K562 (cell line): ENCODE data around the gene RANBP3. TPM values are rescaled to one million over a fixed set of nuclear protein-coding genes. Genes with fewer than 3 reads are reported as not detected.
A peak's percentile ranks its signal among the peaks of the same experiment; 100 is the strongest.

Source experiments
- ARID1B ChIP-seq: fragments of 450-650 bp; IDR thresholded peaks from 2 replicates; pipeline ENCODE4 v1.6.1; 2016; ENCODE audit warnings: antibody characterized with exemption, mild to moderate bottlenecking, inconsistent platforms
- CBFA2T3 ChIP-seq: fragments of 450-650 bp; IDR thresholded peaks from 2 replicates; pipeline ENCODE4 v1.6.1; 2017
- EWSR1 ChIP-seq: fragments of 450-650 bp; IDR thresholded peaks from 2 replicates; pipeline ENCODE4 v1.6.1; 2018; ENCODE audit warnings: borderline replicate concordance, mild to moderate bottlenecking, low read depth, moderate library complexity; ENCODE audit not compliant: partially characterized antibody
- HMGN3 ChIP-seq: IDR thresholded peaks from 2 replicates; pipeline ENCODE4 v1.6.1; 2011; ENCODE audit warnings: borderline replicate concordance, low read depth, mild to moderate bottlenecking, mixed read lengths, low read length; ENCODE audit not compliant: insufficient read length; ENCODE audit errors: extremely low read depth
- IFI16 ChIP-seq: fragments of 250-450 bp; sonication (Bioruptor Pico); IDR thresholded peaks from 2 replicates; pipeline ENCODE4 v2.1.2; 2022; ENCODE audit warnings: mild to moderate bottlenecking, inconsistent platforms
- KDM5B ChIP-seq: fragments of 200-600 bp; sonication (generic); IDR thresholded peaks from 2 replicates; pipeline ENCODE4 v1.6.1; 2012; ENCODE audit warnings: low read depth, mild to moderate bottlenecking, moderate library complexity, low read length, control low read depth, inconsistent platforms; ENCODE audit not compliant: insufficient replicate concordance
- MAX ChIP-seq: sonication (generic); formaldehyde crosslinking; IDR thresholded peaks from 2 replicates; pipeline ENCODE4 v1.9.0; 2022; ENCODE audit warnings: mild to moderate bottlenecking, missing genetic modification reagents
- MEF2D ChIP-seq: conservative IDR thresholded peaks from 2 replicates; pipeline ENCODE4 v1.6.1; 2016; ENCODE audit warnings: low read depth, missing genetic modification characterization, missing compliant biosample characterization
- MEIS2 ChIP-seq: fragments of 450-650 bp; IDR thresholded peaks from 2 replicates; pipeline ENCODE4 v1.6.1; 2014; ENCODE audit warnings: mild to moderate bottlenecking; ENCODE audit not compliant: partially characterized antibody
- POLR2H ChIP-seq: IDR thresholded peaks from 2 replicates; pipeline ENCODE4 v1.6.1; 2016; ENCODE audit warnings: missing genetic modification characterization, low read depth, mild to moderate bottlenecking, control low read depth, missing compliant biosample characterization, moderate library complexity
- REST ChIP-seq, 2 experiments: fragments of 450-650 bp; formaldehyde crosslinking in 1 of 2; IDR thresholded peaks; 2 replicates each; pipeline versions ENCODE4 v1.4.0 to v1.6.1; 2014 to 2020; ENCODE audit warnings: mild to moderate bottlenecking in 2 of 2, borderline replicate concordance in 1 of 2, low read depth in 1 of 2
- SOX6 ChIP-seq: fragments of 450-650 bp; IDR thresholded peaks from 2 replicates; pipeline ENCODE4 v1.6.1; 2014; ENCODE audit warnings: mild to moderate bottlenecking
- TEAD2 ChIP-seq: fragments of 450-650 bp; IDR thresholded peaks from 2 replicates; pipeline ENCODE4 v1.6.1; 2016; ENCODE audit warnings: missing genetic modification characterization, control low read depth, missing compliant biosample characterization
- ZBED1 ChIP-seq: IDR thresholded peaks from 2 replicates; pipeline ENCODE4 v1.6.1; 2014
- ZNF232 ChIP-seq: sonication (generic); formaldehyde crosslinking; IDR thresholded peaks from 2 replicates; pipeline ENCODE4 v1.8.0; 2022; ENCODE audit warnings: mild to moderate bottlenecking, missing genetic modification reagents
- ZSCAN32 ChIP-seq: fragments of 450-650 bp; formaldehyde crosslinking; IDR thresholded peaks from 2 replicates; pipeline ENCODE4 v1.4.0; 2020; ENCODE audit warnings: mild to moderate bottlenecking, moderate library complexity
- polyA plus RNA-seq, 8 experiments: library from polyadenylated mRNA; depleted of rRNA in 4 of 8; stranded (reverse) in 5 of 8; unstranded in 3 of 8; fragments of >200 nt; fragmentation: Nextera tagmentation in 2 of 8; fragmentation: Illumina TruSeq in 1 of 8; extraction: Ambion mirVana in 2 of 8; extraction: Trizol in 1 of 8; gene quantifications; 2 replicates each; pipeline versions ENCODE4 v1.2.1 to v1.2.3, GENCODE V29; 2011 to 2014; ENCODE audit warnings: inconsistent platforms in 1 of 8, missing spikeins in 1 of 8
- total RNA-seq, 7 experiments: library from RNA; depleted of rRNA in 6 of 7; stranded (reverse); fragments of >200 nt in 6 of 7; fragmentation: Illumina TruSeq in 2 of 7; extraction: Trizol in 2 of 7; gene quantifications; 2 replicates each; pipeline versions ENCODE4 v1.2.1 to v1.2.3, GENCODE V29; 2011 to 2021; ENCODE audit warnings: low replicate concordance in 1 of 7

RANBP3 gene
- total and polyA plus RNA-seq, 9 of the 15 experiments (the other 6 are each of a cell fraction or from before 2014, with no cell fraction given), result 0.90 to 95.1 (median 63.2) TPM

- no peak for TF ChIP-seq ZNF232 (CRISPR knock-in tag)
- no peak for TF ChIP-seq TEAD2 (tag)
- no peak for TF ChIP-seq IFI16 (CRISPR knock-in tag)
- TF ChIP-seq MEF2D (tag), result no peak
- no peak for TF ChIP-seq MEIS2
- no peak for TF ChIP-seq HMGN3
- no peak for TF ChIP-seq EWSR1
- no peak for TF ChIP-seq POLR2H (tag)
- TF ChIP-seq CBFA2T3, result peak; percentile 18; the same call in 1 of the 2 replicates
- TF ChIP-seq ARID1B, result peak; percentile 12; the same call in 1 of the 2 replicates
- TF ChIP-seq KDM5B, result no peak
- peak; percentile 35; the same call in 1 of the 2 replicates for TF ChIP-seq MAX (CRISPR knock-in tag)
- peak; percentile 79 for TF ChIP-seq REST (IDR thresholded peaks at IDR 0.05; ENCODE audit: borderline replicate concordance)
- TF ChIP-seq REST (CRISPR knock-in tag; IDR thresholded peaks at IDR 0.05; ENCODE audit: low read depth), result no peak
- TF ChIP-seq ZBED1, result no peak
- 0 out of 2 replicates have a peak, but pooled peaks have one; percentile 7 for TF ChIP-seq SOX6
- no peak for TF ChIP-seq ZSCAN32 (CRISPR knock-in tag)
- TF ChIP-seq, all 486 proteins: peak for 12
Measured at GRCh38 chr19:5968431-5969373, 9.2 kb downstream of the RANBP3 start (continued).
